Transverse colon (tissue), 4 donors: ENCODE results near the gene MRPL53. TPM values are rescaled to one million over a fixed set of nuclear protein-coding genes. Genes with fewer than 3 reads are reported as not detected.

ENCODE experiments used
- DNase-seq: peaks from one replicate; pipeline ENCODE4 v3.0.0-alpha.2; 2019
- H3K27ac ChIP-seq, 4 donors: fragments of 200-600 bp; sonication (generic); 2 replicates each; pipeline ENCODE4 v1.5.1; 2016 to 2018; ENCODE audit warnings: inconsistent platforms in 4 of 4
- H3K27me3 ChIP-seq: fragments of 200-600 bp; sonication (generic); 2 replicates; pipeline ENCODE4 v1.5.1; 2017; ENCODE audit warnings: inconsistent platforms
- H3K36me3 ChIP-seq, 4 donors: fragments of 200-600 bp; sonication (generic); 2 replicates each; pipeline ENCODE4 v1.5.1; 2017 to 2019; ENCODE audit warnings: inconsistent platforms in 4 of 4
- H3K4me1 ChIP-seq, 4 donors: fragments of 200-600 bp; sonication (generic); 2 replicates each; pipeline ENCODE4 v1.5.1; 2017 to 2020; ENCODE audit warnings: inconsistent platforms in 4 of 4
- H3K4me3 ChIP-seq, 4 donors: fragments of 200-600 bp; sonication (generic); 1 replicate in 1 of 4; 2 replicates in 3 of 4; pipeline versions ENCODE4 v1.5.1 to v1.6.1; 2017 to 2019; ENCODE audit warnings: inconsistent platforms in 4 of 4
- H3K9me3 ChIP-seq, 2 donors: fragments of 200-600 bp; sonication (generic); 2 replicates each; pipeline ENCODE4 v1.5.1; 2017 to 2019; ENCODE audit warnings: inconsistent platforms in 2 of 2
- EP300 ChIP-seq: sonication (generic); formaldehyde crosslinking; IDR thresholded peaks from one replicate; pipeline ENCODE4 v1.6.1; 2017; ENCODE audit warnings: antibody characterized with exemption, low read depth
- POLR2A ChIP-seq: fragments of 450-650 bp; IDR thresholded peaks from one replicate; pipeline ENCODE4 v1.6.1; 2016; ENCODE audit warnings: antibody characterized with exemption, mild to moderate bottlenecking, moderate library complexity
- POLR2AphosphoS5 ChIP-seq, 3 donors: sonication (generic); formaldehyde crosslinking; IDR thresholded peaks; one replicate each; pipeline ENCODE4 v1.6.1; 2016; ENCODE audit warnings: antibody characterized with exemption in 3 of 3
- WGBS, 2 donors: methylation state at CpG; one replicate each; pipeline ENCODE4 v1.1.5; 2018; ENCODE audit warnings: low coverage in 1 of 2; 5-methylcytosine and 5-hydroxymethylcytosine counted together
- in situ Hi-C, 4 donors: fragments of 200-750 bp; cut with MboI; loops; one replicate each; pipeline versions ENCODE4 v1.15.0 to v1.15.1; 2017; ENCODE audit warnings: low sequenced_read_pairs in 3 of 4, low pct_ligation_motif_present in 1 of 4, low pct_unique_long_range_greater_than_20kb in 1 of 4
- intact Hi-C: fragments of 100-400 bp; cut with DNase I; formaldehyde crosslinking; loops from one replicate; pipeline ENCODE4 v1.15.1; 2023; ENCODE audit warnings: low total_unique reads
- total RNA-seq, 4 donors: library from RNA; depleted of rRNA; stranded (reverse); fragments of >200 nt; gene quantifications; one replicate each; pipeline ENCODE4 v1.1.0, GENCODE V29; 2016
- TF ChIP-seq, protein P1 (sequence below), 5 experiments: fragments of 200-600 bp in 3 of 5; fragments of 450-650 bp in 2 of 5; sonication (generic) in 3 of 5; IDR thresholded peaks; 1 replicate in 2 of 5; 2 replicates in 3 of 5; pipeline ENCODE4 v1.5.1; 2016 to 2017; ENCODE audit warnings: antibody characterized with exemption in 5 of 5, inconsistent platforms in 3 of 5, mild to moderate bottlenecking in 2 of 5, moderate library complexity in 1 of 5

The MRPL53 gene
- total RNA-seq, 4 donors from 2014 or later, result 23.2 to 170 (median 26.3) TPM

- TF ChIP-seq POLR2A (no peak), POLR2AphosphoS5 (IDR thresholded peaks at IDR 0.05) (no peak), EP300 (no peak)
- TF ChIP-seq, protein P1, sequence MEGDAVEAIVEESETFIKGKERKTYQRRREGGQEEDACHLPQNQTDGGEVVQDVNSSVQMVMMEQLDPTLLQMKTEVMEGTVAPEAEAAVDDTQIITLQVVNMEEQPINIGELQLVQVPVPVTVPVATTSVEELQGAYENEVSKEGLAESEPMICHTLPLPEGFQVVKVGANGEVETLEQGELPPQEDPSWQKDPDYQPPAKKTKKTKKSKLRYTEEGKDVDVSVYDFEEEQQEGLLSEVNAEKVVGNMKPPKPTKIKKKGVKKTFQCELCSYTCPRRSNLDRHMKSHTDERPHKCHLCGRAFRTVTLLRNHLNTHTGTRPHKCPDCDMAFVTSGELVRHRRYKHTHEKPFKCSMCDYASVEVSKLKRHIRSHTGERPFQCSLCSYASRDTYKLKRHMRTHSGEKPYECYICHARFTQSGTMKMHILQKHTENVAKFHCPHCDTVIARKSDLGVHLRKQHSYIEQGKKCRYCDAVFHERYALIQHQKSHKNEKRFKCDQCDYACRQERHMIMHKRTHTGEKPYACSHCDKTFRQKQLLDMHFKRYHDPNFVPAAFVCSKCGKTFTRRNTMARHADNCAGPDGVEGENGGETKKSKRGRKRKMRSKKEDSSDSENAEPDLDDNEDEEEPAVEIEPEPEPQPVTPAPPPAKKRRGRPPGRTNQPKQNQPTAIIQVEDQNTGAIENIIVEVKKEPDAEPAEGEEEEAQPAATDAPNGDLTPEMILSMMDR (IDR thresholded peaks at IDR 0.05), result no peak
- no peak for DNase-seq
- Histone ChIP-seq H3K4me3 (peak within 1 kb of the TSS in 1 of 4 donors; percentile 28), H3K4me1 (peaks cover 8 to 30% (median 27%) of the 10 kb centered on the region in 4 donors), H3K27me3 (peaks cover 100% of the 10 kb centered on the region), H3K36me3 (no peaks in the 10 kb centered on the region), H3K9me3 (no peaks in the 10 kb centered on the region), H3K27ac (no peak within 1 kb of the TSS)
- intact Hi-C loops, result no loop called here
- WGBS, 2 donors, result 3% methylated on average over 46 of the region's 82 CpGs; no CpG with 5 or more reads in 1 of the 2 donors
- in situ Hi-C loops, result no loop called here
Measured at GRCh38 chr2:74514368-74515270, 42.1 kb upstream of the MRPL53 start, which contains the start of gene TLX2. Gene TLX2 (plus strand): TSS chr2:74514450. CDS start chr2:74514807, 357 bp downstream.

- no peaks in the 10 kb centered on the region for H3K36me3 ChIP-seq
- DNase-seq, result no peak
- in situ Hi-C loops (no loop called here), intact Hi-C loops (no loop called here)
- H3K27me3 ChIP-seq, result peaks cover 100% of the 10 kb centered on the region
- H3K4me1 ChIP-seq, result peaks cover 8 to 30% (median 27%) of the 10 kb centered on the region in 4 donors
- no peaks in the 10 kb centered on the region for H3K9me3 ChIP-seq
- peak overlapping the region in 1 of 4 donors; percentile 28 for H3K4me3 ChIP-seq
- peak in 2 of 3 donors; percentile 80 to 86 for TF ChIP-seq POLR2AphosphoS5 (IDR thresholded peaks at IDR 0.05)
- TF ChIP-seq POLR2A, result no peak
- H3K27ac ChIP-seq, result no peak overlapping the region
- WGBS, 2 donors, result 11% methylated on average over 48 of the region's 52 CpGs; no CpG with 5 or more reads in 1 of the 2 donors
Measured at GRCh38 chr2:74513605-74514367, 41.3 kb upstream of the MRPL53 start.

DNA sequence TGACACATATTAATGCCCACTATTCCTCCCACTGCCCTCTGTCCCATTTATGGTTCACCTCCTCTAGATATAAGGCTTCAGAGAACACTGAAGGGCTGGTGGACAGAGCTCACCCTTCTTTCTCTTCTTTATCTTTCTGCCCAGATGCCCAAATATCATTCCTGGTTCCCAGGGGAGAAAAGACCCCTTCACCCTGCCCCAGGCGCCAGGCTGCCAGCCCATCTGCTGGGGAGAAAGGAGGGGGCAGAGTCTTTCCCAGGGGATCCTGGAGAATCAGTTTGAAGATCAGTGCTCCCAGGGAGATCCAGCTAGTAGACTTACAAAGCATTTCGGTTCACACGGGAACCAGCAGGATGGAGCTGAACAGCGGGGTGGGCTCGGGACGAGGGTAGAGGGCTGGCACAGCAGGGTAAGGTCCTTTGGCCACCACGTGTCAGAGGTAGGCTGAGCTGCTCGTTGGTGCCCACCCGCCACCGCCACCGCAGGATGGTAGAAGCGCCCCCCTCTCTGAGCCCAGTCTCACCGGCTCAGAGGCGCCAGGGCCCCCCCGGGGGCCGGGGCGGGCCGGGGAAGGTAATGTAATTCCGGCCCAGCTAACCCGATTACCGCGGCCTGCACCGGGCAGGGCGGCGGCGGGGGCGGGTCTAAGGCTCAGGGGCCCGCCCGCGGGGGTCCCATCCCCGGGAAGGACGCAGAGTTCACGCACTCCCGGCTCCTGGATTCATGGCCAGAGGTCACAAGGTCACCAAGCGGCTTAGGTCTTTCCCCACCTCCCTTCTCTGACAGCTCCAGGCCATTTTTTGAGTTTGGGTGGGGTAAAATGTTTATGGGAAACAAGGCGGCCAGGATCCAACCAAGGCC is 40.5 kb upstream of the MRPL53 start:
- Histone ChIP-seq H3K9me3 (no peaks in the 10 kb centered on the region), H3K27ac (no peak overlapping the region), H3K27me3 (peaks cover 97% of the 10 kb centered on the region), H3K4me3 (no peak overlapping the region), H3K36me3 (no peaks in the 10 kb centered on the region), H3K4me1 (peaks cover 8 to 36% (median 31%) of the 10 kb centered on the region in 4 donors)
- DNase-seq, result no peak
- intact Hi-C loops, result no loop called here
- WGBS, 2 donors, result 19% methylated on average over 11 of the region's 36 CpGs; no CpG with 5 or more reads in 1 of the 2 donors
- in situ Hi-C loops, result no loop called here
- TF ChIP-seq, protein P1 (IDR thresholded peaks at IDR 0.05), result no peak
- no peak for TF ChIP-seq POLR2AphosphoS5 (IDR thresholded peaks at IDR 0.05)
- no peak for TF ChIP-seq EP300
- no peak for TF ChIP-seq POLR2A
